ENCODE measurements around the gene ZBTB7C. TPM values are rescaled to one million over a fixed set of nuclear protein-coding genes. Genes with fewer than 3 reads are reported as not detected.

Gene ZBTB7C
- polyA plus RNA-seq, 1 donor, result 12.8 TPM

DNA sequence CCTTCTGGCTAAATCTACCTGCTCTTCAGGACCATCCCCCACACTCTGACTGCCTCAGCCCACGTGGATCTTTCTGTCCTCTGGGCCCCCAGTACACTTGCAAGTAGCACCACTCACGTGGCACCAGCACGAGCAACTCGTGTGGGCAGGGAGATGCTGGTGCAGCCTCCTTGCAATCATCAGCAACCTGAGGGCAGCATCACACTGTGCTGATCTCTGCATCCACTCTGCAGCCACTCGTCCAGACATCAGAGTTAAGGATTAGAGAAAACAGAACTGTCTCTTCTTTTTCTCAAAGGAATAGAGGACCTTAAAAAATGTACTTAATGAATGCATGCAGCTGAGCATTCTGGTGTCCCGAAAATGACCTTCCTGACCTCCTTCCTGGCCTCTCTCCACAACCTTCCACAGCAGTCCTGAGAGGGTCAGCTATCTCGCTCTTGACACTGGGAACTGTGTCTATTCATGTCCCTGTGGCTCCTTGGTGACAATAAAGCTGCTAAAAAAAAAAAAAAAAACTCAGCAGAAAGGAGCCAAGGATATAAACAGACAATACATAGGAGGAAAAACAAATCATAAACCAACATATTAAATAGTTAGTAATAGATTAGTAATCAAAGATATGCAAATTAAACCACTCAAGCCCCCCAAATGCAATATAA lies 145.9 kb downstream of the ZBTB7C start:
- DNase-seq, result no peak

DNA sequence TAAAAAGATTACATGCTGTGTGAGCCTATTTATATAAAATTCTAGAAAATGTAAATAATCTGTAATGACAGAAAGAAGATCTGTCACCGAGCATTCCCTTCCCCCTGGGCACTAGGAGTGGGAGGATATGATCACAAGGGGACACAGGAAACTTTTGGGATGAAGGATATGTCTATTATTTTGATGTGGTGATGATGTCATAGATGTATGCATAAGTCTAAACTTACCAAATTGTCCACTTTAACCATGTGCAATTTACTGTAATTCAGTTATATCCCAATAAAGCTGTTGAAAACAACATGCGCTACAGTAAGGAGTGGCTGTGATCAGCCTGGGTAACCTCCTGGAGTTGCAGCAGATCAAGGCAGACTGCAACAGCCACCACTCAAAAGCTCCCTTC lies 148.9 kb downstream of the ZBTB7C start:
- no peak for DNase-seq

DNA sequence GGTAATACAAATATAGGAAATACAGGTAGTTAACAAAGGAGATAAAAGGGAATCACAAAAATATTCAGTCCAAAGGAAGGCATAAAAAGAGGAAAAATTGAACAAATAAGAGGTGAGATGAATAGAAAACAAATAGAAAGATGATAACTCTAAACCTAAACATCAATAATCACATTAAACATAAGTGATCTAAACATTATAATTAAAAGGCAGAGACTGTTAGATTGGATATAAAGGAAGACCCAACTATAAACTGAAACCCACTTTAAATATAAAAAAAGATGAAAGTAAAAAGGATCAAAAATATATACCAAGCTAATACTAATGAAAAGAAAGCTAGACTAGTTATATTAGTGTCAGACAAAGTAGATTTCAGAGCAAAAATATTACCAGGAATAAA lies 152.3 kb downstream of the ZBTB7C start:
- no peak for DNase-seq

DNA sequence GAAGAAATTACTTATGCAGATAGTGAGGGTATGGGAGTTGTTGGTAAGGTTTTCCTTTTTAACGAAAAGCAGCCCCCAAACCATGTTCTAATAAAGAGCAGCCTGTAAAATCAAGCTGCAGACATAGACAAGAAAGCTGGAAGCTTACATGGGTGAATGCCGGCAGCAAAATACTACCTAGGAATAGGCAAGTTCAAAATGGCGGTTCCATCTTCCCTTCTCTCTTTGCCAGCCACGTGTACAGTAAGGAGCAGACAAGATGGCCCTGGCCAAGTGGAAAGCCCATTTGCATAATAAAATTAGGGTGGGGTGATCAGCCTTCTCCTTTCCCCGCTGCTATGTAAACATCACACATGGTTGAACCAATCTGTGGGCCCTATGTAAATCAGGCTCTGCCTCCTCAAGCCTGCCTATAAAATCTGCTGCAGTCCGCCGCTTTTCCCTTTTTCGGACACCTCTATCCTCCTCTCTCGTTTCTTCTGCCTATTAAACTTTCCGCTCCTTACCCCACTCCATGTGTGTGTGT lies 155.0 kb downstream of the ZBTB7C start:
- DNase-seq, result no peak

DNA sequence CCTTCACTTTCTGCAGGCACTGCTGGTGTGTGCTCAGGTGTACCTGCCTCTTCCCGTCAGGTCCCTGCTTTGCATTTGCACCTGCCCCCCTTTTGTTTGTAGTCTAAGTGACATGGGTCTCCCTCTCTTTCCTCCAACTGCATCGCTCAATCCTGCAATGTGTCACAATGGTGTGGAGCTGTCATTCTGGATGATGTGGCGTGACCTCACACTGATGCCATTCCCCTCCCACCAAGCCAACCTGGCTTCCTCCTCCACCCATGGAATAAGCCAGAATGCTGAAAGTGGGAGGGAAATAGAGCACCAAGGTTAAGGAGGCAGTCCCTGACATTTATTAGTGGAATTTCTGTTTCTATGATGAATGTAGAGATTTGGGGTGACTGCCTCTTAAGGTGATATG lies 156.7 kb downstream of the ZBTB7C start:
- no peak for DNase-seq

DNA sequence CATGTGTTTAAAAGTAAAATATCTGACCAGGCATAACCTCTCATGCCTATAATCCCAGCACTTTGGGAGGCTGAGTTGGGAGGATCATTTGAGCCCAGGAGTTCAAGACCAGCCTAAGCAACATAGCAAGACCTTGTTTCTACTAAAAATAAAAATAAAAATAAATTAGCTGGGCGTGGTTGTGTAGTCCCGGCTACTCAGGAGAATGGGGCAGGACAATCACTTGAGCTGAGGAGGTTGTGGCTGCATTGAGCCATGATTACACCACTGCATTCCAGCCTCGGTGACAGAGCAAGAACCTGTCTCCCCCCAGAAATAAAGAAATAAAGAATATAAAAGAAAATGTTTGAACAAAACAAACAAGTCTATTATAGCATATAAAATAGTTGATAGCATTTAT lies 158.3 kb downstream of the ZBTB7C start:
- DNase-seq, result no peak

DNA sequence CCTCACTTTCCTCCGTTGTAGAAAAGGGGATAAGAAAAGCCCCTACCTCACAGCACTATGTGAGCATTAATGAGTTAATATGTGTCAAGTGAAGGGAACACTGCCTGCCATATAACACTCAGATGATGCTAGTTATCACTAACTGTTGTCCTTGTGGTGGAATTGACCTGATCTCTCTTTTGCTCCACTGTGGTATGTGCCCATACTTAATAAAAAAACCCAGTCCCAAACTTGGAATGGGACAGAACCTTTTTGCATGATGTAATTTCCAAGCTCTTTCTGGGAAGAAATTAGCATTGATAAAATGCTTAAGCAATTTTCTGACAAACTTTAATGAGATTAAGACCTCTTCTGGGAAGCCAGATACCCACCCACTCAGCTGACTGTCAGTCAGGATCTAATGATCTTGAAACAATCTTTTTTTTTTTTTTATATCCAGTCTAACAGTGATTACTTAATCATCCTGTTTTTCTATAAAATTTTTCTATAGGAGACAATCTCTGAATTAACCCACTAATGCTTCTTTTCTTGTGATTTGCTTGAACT lies 158.7 kb downstream of the ZBTB7C start:
- no peak for DNase-seq

DNA sequence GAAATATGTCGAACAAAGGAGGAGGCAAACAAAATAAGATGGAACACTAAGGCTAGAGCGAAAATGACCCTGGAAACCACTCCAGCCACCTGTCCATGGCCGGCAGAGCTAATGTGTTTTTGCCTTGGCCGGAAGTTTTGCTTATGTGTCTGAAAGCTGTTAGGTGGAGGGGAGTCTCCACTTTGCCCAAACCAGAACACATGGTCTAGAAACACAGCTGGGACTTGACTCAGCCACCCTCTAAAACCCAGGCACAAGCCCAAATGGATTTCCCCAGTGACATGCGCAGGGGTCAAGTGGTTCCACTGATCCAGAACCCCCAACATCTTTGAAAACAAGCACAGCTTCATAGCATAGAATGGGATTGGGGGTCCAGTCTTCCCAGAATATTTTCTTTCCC lies 159.3 kb downstream of the ZBTB7C start:
- DNase-seq, result no peak

DNA sequence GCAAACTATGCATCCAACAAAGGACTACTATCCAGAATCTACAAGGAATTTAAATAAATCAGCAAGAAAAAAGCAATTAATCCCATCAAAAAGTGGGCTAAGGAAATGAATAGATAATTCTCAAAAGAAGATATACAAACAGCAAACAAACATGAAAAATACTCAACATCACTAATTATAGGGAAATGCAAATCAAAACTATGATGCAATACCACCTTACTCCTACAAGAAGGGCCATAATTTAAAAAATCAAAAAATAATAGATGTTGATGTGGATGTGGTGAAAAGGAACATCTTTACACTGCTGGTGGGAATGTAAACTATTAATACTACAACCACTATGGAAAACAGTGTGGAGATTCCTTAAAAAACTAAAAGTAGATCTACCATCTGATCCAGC lies 164.7 kb downstream of the ZBTB7C start:
- DNase-seq, result no peak

DNA sequence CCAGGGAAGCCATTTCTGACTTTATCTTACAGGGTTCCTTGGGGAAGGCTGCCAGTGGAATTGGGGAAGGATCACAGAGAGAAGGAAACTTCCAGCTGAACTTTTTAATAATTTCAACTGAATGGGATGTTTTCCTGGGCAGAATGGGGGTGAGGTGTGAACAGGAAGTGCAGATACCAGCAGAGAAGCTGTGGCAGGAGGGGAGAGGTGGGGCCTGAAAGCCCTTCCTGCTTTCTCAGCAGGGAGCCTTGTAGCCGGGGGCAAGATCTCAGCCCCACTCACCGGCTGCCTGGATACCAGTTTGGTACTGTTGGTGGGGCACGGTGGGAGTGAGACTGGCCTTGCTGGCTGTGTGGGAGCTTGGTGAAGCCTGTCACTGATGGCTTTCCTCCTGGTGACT lies 170.5 kb downstream of the ZBTB7C start:
- DNase-seq, result no peak

DNA sequence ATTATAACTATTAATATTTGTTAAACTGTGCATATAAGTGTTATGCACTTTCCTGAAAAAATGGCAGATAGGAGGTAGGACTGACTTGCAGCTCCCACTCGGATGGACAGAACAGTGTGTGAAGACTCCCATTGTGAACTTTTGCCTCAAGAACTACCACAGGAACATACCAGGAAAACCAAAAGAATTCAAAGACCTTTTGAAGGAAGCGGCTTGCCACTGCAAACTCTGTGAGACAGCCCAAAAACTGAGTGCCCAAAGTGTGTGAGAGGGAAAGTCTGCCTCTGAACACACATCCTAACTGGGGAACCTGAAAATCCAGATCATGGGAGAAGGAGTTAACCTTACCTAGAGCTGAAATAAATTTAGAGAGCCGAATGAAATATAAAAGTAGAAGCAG lies 171.0 kb downstream of the ZBTB7C start:
- DNase-seq, result no peak

DNA sequence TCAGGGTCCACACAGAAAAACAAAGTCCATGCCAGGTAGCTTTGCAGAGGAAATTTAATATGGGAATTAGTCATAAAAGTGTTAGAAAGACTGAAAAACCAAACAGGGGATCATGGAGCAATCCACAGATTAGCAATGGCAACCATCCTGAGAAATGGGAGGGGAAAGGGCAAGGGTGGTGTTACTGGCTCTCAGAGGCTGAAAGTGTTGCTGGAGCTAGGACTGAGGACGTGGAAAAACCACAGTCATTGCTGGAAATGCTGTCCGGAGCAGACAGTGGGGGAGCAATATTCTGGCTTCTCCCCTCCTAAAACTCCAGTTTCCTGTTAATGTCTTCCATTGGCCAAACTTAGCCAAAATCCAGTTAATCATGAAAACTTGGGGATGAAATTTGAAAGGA lies 172.4 kb downstream of the ZBTB7C start:
- no peak for DNase-seq

DNA sequence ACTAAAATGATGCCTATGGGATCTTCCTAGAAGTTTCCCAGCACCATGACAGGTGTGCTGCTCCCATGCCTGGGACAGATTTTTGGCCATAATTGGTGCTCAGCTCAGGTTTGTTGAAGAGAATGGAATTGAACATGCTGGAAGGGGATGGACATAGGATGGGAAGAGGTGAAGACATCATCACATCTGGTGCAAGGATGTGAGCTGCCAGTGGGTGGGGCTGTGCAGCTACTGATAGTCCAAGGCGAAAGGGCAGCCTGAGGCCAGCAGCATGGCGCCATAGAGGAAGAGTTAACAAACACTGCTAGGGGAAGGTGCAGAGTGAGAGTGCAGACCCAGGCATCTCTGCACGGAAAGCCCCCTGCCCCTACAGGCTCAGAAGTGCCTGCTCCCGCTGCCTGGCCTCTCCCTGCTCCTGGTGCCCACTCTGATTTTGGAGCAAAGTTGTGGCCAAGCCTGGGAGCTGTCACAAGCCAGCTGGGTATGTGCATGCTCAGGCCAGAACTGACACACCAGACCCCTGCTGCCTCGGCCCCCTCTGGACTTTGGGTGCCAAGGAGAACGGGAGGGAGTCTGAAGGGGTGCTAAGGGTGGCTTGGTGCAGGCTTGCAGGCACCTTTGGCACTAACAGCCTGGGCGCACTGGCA lies 178.6 kb downstream of the ZBTB7C start:
- DNase-seq, result peak; percentile 46

DNA sequence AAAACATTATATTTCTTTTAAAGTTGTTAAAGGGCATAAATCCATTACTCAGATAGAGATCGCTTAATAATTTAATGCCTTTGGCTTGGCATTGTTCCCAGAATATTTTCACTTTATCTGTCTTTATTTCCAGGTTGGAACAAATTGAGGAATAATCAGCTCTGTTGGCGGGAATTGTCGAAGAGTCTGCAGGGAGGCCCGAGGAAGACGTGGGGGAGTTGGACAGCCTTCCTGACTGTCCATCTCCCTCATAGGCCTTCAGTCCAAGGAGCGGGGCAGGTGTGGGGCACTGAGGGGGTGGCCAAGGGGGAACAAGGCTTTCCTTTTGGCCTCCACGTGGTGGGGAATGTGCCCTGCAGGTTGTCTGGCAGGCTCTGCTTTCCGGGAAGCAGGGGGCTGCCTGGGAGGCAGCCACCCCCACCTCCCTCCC lies 179.6 kb downstream of the ZBTB7C start:
- no peak for DNase-seq

DNA sequence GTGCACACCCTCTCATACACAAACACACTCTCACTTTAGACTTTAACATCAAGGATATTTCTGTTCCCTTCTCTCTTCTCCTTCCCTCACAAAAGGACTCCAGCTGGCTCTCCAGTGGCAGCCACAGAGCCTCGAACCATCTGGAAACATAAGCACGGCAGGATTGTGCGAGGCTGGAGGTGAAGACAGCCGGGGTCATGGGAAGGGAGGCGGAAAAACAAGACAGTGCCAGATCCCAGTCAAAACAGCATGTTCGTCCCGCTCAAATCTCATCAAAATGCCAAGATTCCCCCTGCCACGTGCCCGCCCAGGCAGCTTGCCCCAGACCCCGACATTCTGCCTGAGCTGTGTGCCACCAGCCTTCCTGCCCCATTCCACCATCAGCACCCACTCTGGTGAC lies 180.3 kb downstream of the ZBTB7C start:
- no peak for DNase-seq

DNA sequence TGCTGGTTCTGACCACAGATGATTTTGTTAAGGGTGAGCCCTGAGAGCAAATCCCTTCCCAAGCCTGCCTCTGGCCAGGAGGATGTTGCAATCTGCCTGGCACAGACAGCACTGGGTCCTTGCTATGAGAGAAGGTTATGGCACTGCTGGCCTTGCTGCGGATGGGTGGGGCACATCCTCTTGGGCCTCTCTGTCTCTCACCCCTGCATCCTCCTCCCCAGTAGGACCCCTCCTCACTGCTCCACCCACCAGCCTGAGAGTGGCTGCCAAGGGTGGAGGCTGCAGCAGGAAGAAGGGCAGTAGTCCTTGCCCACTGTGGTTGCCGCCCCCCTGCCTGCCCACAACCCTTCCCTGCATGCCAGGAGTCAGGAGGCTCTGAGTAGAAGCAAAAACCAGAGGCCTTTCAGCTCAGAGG lies 180.9 kb downstream of the ZBTB7C start:
- no peak for DNase-seq

DNA sequence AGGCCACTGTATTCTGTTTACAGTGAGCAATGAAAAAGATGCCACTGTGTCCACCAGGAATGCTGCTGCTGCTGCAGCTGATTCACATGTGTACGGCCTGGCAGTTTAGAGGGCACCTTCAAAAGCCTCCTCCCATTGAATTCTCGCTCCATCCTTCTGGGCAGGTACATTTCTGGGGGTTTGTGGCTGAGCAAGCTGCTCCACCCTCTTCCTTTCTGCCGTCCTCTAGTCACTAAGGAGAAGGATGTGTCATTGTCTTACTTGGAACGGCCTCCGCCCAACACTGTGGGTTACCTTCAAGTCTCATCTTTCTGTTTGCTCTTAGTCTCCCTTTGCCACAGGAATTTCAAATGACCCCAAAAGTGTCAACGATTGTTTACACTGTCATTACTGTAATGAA lies 182.0 kb downstream of the ZBTB7C start:
- DNase-seq, result no peak

DNA sequence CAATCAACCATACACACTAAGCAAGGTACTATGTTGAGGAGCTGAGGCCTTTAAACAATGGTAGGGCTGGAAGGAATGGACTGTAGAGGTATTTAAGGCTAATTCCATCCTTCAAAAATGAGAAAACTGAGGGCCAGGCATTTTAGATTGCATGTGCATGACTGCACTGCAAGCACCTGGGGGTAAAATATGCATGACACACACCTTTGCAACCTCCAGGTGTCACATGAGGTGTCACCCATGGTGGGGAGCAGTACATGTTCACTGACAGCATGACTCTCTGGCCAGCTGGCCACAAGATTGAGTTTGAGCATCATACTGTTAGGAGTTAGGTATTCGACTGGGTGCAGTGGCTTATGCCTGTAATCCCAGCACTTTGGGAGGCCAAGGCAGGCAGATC lies 182.8 kb downstream of the ZBTB7C start:
- DNase-seq, result no peak

DNA sequence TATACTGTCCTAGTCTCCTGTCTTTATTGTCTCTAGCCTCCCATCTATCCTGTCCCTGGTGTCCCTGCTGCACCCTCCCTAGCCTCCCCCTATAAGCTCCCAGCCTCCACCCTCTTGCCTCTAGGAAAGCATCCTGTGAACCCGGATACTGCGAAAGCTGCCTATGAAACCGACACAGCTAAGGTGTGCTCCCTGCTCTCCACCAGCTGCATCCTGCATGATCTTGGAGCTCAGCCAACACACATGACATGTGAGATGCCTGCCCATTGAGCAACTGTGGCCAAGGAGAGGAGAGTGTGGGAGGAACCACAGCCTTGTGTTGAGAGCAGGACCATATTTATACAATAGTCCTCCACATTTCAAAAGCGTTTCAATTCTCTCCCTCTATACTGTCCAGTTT lies 187.1 kb downstream of the ZBTB7C start:
- DNase-seq, result peak; percentile 78

DNA sequence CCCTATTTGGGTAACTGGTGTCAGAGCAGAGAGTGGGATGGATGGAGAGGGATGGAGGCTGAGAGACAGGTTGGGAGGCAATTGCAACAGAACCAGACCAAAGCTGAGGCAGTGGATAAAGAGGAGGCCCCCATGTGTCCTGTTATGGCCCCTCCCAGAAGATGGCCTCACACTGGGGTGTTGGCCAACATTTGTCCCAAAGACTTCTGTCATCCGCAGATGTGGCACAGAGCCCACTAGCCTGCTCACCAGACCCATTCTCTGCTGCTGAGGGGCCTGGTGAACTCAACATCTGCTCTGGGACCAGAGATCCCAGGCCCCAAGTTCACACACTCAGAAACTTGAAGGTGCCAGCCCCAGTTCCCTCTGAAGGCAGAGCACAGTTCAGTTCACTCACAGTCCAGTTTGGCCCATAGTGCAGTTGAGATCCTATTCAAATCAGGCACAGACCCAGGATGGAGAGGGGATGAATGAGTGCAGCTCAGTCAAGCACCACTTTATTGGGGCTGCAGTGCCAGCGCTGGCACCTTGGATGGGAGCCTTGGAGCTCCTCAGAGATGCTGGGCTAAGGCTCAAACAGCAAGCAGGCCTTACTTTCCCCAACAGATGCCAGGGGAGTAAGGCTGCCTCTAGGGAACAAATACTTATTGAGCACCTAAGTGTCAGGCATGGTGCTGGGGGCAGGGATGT lies 189.2 kb downstream of the ZBTB7C start:
- DNase-seq, result no peak

DNA sequence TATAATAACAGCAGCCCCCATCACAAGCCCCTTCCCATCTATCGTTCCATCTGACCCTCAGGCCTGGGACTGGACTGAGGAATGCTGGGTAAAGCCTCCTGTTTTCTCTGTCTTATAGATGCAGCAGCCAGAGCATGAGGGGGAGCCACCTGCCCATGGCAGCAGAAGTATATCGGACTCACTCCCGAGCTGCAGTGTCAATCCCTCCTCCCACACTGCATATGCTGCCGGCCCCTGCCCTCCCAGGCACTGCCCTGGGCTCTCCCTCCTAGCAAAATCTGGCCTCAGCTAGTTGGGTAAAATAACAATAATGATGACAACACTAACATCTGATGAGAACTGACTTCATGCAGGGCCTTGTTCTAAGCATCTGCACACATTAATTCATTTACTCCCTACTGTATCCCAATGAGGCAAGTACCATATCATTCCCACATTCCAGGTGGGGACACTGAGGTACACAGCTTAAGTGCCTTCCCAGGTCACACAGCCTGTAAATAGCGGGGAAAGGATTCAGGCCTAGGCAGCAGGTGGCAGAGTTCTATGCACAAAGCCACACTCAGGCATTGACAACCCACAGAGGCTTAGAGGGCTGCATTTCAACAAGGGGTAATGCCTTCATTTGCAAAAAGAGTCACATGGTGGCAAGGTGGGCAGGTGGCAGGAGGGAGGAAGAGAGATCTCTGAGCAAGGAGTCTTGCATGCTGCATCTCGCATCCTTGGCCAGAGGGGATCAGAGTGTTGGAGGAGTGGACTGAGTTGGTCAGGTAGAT lies 190.0 kb downstream of the ZBTB7C start:
- no peak for DNase-seq

DNA sequence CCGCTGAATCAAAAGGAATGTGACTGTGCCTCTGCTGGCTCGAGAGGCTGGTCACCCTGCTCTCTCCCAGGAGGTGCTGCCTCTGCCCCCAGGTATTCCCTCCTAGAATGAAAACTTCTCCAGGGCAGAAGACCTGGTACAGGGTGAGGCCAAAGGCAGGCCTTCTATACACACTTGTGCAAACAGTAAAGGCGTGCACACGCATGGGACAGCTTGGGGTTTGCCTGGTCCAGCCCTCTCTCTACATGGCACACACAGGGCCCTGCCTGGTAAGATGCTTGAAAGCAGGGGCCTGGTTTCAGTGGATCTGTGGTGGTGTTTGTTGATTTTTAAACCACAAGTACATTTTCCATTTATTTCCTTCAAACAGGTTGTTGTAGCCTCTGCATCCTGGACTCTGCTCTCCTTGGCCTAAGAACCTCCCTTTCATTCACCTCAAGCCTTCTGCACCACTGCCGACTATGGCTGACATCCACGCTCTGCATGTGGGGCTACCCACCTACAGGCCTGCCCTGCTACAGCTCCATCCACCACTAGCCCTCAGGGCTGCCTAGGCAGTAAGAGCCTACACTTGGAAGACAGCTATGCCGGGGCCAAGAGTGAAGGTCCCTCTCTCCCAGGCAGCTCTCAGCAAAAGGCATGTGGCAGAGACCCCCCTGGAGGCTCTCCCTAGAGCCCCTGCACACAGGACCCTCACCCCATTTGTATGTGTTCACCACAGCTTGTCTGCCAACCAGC lies 190.7 kb downstream of the ZBTB7C start:
- no peak for DNase-seq
